Measurements from ENCODE around the gene MAP2K6.

The MAP2K6 gene

DNA sequence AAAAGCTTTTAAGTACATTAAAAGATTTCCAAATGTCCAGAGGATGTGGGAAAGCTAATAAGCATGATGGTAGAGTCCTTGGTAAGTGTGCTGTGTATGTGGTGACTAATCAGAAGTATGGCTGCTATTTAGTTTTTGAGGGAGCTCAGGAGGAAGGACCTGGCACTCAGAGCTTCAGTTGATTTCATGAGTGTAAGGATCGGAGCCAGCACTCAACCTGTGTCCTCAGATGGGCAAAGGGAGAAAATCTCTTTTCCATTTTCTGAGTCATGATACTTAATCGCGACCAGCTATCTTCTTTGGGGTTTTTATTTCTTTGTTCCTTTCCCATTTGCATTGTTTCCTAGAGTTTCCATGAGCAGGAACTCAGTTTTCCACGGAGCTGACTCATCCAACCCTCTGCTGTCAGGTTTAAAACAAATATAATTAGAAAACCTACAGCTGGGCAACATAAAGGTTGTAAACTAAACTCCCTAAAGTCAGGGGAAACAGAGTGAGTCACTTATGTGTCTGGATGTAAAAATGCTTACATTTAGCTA is 125.4 kb downstream of the MAP2K6 start:
- DNase-seq: no peak

DNA sequence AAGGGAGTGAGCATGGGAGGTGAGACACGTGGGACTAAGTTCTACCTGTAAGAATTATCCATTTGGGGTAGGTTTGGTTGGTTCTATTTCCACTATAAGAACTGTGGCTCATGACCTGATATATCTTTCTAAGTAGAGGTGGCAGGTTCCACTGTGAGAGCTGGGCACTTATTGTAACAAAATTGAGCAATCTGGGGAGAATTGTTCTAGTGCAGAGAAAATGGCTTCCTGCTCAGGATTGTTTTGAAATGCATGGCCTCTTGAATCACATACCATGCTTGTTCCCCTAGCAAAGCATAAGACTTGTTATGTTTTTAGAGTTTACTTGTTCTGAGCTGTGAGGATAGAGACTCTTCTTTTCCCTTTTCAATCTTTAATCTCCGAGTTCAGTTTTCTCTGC is 125.9 kb downstream of the MAP2K6 start:
- DNase-seq: no peak

DNA sequence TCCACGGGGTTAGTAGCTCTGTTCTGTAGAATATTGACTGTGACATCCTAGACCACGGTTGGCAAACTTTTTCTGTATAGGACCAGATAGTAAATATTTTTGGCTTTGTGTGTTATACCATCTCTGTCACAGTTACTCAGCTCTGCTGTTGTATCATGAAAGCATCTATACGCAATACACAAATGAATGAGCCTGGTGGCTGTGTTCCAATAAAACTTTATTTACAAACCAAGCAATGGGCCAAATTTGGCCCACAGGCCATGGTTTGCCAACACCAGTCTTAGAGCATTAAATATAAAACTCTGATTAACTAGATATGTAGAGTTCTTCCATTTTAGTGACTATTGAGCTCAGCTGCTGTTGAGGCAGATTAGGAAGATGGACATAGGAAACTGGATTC is 132.7 kb downstream of the MAP2K6 start:
- no peak for DNase-seq

DNA sequence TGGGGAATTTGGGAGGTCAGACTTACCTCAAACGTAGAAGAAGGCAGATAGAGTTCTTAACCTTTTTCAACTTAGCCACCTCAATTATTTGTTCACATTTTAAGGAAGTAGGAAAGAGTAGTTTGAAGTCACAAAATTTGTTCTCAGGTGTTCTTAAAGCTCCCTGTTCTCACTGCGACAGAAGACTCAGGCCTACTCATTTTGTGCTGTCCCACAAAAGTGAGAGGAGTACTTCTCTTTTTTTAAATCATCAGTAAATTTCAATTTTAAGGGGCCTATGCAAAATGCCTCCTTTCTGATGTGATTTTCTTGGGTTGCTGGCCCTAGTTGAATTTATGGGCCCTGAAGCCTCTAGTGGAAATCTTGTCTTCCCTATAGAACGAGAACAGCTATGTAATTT is 133.4 kb downstream of the MAP2K6 start:
- no peak for DNase-seq

DNA sequence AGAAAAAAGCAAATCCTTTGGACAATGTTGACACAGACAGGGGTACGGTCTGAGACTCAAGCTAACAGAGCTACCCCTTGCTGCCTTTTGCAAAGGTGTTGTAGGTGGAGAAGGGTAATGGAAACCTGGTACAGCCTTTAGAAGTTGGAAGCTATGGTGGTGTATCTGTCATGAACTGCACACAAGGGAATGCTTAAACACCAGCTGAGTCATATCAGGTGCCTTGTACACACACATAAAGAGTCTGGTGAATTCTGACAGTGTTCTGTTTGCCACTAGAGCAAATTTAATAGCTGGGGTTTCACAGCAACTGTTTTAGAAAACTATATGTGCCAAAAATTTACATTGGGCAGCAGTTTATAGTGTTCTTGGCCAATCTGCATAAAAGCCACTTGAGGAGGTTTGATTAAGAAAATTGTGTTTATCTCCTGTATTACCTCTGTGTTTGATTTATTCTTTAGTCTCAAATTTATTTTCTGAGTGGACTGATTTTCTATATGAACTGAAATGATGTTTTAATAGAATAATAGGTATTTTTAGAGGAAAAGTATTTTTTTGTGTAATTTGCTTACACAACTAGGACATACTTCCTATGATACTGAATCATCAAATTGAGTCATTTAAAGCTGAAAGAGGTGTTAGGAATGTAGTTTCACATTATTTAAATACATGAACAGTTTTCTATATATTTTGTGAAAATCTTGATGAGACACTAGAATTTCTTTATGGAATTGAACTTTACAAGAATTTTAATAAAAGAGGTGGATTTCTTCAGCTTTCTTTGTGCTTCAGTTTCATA is 136.9 kb downstream of the MAP2K6 start:
- DNase-seq: no peak

DNA sequence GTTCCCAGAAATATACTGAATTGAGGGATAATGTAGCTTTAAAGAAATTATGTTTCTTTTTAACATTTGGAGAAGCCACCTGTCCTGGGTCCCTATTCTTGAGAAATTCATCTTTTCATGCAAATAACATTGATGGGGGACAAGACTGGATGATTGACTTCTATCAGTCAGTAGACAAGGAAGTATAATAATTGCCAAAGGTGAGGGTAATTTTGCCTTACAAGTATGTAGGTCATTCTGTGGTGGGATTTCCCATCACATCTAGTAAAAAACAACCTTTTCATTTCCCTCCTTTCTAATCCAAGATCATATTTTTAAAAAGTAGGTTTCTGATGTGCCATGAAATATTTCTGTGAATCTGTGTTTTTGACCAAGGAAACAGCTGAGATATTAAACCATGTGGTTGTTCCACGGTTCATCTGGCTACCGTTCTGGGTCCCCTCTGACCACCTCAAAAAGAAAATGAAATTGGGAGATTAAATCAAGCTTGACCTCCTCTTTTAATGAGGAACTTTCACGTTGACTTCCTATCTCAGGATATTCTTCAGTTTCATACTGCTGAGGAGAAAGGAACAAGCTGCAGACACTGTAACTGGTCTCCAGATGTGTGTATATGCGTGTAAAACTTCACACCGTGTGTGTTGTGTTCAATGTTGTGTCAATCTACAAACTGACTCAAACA is 138.6 kb downstream of the MAP2K6 start:
- no peak for DNase-seq

DNA sequence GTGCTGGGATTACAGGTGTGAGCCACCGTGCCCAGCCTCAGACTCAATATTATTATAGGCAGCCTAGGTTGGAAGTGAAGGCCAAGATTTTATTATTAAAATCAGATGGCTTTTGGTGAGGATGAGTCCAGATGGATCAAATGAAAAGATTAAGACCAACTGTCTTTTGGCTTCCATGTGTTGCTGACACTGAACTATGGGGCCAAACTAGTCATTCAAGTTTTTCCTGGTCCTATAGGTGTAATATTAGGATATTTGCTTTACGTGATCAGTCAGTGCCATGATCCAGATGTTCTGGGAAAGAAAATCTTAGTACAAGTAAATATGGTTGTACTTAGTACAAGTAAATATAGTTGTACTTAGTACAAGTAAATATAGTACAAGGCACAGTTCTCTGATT is 140.6 kb downstream of the MAP2K6 start:
- DNase-seq: no peak

DNA sequence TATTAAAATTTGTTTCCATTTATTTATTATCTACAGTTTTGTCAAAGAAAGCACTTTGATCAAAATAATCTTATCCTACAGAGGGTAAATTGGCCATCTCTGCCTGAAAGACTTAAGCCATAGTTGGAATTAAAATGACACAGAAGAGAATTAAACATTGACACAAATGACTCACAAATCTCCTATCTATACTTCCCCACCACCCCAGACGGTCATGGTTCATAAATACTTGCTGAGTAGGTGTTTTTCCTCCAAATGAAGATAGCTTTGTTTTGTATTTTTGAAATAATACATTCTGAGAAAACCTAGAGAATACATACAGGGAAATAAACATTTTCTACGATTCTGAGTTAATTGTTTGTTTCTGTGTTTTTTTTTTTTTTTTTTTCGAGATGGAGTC is 142.8 kb downstream of the MAP2K6 start:
- no peak for DNase-seq

DNA sequence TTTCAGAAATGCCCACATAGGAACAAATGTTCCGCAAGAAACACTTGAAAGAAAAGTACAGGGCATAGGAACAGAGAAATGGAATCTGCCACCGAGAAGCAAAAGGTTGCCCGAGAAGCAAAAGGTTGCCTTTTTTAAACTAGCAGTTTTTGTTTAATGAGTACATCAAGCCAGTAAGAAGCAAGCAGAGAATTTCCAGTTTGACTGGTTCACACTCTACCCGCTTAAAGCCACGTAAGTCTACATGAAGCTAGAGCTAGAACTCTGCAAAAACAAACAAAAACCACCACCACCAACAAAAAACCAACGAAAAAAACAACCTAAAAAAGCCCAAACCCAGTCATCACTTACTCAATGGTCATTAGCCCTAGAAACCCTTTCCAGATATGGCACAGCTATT is 144.3 kb downstream of the MAP2K6 start:
- DNase-seq: no peak

DNA sequence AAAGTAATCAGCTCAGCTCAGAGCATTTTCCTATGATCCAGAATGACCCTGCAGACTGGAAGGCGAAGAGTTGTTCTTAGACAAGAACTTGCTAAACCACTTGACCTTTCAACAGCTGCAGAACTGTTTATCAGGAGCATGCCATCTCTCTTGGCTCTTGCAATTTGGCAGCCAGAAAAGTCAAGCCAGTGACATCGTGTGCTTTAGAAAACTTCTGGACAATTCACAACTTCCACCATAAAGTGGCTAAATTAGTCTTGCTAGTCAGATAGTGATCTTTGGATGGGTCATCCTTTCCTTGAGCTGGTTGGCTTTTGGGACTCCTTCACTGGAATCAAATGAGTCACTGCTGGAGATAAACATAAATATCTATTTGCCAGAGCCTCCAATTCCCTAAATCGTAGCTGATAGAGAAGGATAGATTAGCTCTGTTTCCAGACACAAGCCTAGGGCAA is 146.5 kb downstream of the MAP2K6 start:
- DNase-seq: no peak

DNA sequence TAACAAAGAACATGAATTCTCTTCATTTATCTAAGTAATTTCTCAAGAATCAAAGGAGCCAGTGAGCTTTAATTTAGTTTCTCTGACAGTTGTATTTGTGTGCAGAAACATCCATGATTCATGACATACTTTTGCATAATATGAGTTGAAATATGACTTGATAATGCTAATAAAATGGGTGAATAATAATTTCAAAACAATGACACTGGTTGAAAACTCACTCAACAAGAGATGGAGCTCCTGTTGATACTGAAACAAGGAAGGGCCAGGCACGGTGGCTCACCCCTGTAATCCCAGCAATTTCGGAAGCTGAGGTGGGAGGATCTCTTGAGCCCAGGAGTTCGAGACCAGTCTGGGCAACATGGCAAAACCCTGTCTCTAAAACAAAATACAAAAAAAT is 147.0 kb downstream of the MAP2K6 start:
- no peak for DNase-seq

DNA sequence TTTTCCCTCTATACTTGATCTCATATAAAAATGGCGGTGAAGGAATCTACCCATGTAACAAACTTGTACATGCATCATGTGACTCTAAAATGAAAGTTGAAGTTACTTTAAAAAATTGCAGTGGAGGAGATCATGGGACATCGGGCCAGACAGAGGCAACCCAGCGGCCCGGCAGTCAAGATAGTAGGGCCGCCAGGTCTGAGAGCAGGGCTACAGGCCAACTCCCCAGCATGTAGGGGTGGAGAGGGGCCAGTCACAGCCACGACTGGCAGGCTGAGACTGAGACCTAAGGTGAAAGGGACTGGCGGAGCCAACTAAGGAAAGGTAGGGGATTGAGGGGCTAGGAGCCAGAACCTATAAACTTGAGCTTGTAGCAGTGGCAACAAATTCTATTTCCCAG is 150.9 kb downstream of the MAP2K6 start:
- no peak for DNase-seq

DNA sequence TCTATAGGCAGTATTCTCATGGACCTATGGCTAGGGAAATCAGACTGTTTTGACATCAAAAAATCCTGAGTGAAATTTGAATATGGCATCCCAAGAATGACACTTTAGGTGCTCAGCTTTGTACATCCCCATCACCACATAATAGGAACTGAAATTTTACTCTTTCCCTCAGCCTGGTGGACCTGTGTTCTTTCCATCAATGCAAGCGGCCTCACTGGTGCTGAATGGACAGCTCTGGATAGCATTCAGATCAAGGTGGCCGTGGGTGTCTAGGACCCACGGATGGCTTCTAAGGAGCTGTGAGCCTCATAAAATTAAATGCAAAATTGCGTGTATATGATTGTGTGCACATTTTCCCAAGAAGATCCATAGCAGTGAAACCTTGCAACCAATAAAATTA is 152.6 kb downstream of the MAP2K6 start:
- no peak for DNase-seq

DNA sequence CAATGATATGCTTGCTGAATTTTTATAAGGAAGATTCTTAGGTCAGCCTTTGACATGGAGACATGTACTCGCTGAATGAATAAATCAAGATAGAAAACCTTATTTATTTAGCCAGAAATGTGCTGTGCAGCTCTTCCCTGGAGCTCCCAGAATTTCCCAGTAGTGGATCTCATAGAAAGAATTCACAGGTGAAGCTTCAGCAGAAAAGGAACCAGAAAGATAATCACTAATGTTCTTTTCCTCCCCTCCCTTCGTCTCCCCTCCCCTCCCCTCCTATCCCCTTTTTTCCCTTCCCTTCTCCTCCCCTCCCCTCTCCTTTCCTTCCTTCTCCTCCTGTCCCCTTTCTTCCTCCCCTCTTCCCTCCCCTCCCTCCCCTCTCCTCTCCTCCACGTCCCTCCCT is 158.2 kb downstream of the MAP2K6 start:
- DNase-seq: no peak

DNA sequence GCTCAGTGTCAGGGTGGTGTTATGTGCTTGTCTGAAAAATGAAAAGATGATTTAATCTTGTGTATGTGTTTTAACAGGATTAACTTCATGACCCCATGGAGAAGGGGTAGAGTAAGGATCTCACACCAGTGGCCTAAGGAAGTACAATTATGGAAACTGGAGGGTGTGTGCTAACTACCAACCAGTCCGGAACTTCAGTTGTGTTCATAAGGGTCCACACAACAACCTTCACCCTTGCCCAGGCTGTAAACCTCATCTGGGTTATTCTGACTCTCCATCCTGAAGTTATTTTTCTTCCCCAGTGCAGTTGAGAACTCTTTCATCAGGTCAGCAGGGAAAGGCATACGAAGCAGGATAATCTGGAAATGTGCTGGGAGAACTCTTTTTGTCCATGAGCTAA is 158.9 kb downstream of the MAP2K6 start:
- DNase-seq: no peak

DNA sequence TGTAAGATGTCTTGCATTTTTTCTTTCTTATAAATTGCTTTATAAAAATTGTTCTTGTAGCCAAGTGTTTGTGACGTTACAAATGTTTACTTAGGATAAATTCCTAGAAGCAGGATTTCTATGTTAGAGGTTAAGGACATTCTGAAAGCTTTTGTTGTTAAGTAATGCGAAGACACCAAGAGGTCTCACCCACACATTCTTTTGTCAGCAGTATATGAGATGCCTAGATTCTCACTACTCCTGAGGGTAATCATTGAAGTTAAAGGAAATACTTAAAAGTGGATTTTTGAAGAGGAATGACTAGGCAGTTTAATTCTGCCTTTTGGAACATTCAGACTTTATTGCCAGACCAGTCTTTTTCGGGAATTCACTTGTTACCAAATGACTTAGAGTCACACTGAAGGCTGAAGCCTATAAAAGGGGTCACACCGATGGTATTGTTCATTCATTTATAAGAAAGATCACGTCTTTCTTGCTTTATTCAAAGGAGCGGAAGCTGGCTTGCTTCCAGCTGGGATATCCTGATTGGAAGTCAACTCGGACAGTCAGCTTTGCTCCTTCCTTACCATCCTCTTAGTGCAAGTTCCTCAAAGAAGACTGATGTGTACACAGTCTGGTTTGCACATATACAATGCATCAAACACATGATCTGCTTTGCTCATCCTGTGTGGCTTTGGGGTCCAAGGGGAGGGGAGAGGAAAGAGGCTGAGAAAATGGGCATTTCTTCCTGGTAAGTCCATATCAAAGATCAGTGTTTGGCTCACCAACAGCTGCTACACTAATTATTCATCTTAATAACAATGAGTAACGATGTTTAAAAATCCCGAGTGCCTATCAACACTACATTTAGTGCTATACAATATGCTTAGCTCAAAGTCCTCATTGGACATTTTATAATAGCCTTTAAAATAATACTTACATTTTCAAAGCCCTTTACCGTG is 160.0 kb downstream of the MAP2K6 start:
- DNase-seq: no peak

DNA sequence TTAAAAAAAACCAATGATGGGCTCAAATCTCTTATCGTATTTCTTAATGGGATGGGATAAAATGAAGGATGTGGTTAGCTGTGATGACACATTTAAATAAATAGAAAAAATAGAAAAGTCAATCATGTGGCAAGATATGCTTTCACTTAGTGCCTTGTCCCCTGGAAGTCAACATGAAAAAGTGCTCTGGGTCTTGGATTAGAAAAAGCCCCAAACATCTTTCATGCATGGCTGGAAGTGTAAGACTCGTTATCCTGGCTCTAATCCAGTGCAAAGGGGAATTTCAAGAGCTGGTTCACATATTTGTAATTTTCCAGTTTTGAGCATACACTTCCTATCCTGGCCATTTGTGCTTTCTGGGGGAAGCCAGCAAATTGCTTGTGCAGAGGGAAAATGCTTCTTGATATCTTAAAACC is 160.9 kb downstream of the MAP2K6 start:
- DNase-seq: no peak

DNA sequence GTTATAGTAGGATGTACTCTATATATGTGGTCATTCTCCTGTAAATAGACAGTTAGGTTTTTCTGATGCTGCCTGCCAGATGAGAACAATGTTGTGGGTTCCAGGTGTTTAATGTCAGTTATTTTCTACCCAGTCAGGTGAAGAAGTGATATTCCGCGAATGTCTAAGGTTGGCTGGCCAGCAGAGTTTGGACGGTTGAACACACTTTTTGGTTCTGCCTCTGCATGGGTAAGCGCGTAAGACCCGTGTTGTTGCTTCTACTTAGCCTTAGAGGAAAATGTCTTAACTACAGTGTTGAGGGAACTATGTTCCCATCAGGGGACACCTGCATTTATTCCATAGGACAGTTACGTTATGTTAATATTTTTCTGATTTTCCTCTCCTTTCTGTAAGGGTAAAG is 162.6 kb downstream of the MAP2K6 start:
- DNase-seq: no peak

DNA sequence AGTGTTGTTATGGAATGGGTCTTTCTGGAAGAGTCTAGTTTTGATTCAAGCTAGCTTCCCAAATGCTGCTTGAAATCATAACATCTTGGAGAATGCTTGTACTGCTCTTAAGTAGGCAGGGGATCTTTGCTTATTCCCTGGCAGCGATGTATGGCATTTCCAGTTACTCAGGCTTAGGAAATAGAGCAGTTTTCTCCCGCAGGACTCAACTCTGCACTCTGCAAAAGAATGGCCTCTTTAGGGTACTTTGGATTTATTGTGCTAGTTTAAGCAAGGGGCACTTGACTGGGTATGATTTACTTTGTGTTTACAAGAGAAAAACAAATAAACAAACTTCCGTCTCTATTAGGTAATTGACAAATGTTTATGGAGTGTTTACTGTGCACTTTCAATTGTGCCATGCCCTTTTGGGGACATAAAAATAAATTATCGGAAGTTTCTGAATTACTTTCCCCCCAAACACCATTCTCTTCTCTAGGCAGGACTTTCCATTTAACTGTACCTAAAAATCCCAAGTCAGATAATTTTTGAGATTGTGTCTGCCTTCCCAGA is 164.0 kb downstream of the MAP2K6 start:
- DNase-seq: no peak

DNA sequence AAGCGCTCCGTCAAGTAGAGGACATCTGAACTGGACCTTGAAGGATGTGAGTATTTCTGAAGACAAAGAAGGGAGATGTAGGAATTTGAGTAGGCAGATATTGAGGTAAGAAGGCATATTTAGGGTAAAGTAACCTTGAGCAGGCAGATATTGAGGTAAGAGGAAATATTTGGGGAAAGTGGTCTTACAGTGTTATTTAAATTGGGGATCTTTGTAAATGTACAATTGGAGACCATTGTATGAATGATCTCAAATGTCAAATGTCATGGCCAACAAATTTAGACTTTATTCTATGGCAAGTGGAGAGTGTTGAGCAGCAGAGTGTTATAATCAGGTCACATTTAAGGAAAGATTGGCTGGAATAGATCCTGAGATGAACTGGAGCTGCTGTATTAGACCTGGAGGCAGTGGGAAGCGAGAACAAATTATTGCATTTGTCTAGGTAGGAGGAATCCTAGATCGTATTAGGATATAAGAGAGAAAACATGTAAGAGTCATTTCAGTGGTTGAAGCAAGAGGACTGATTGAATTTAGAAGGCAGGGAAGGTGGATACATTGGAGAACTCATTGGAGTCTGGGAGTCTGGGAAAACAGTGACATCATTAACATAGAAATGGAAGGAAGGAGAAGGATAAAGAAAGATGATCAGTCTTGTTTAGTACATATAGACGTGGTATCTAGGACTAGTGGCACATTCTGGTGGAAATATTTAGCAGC is 165.6 kb downstream of the MAP2K6 start:
- DNase-seq: no peak

DNA sequence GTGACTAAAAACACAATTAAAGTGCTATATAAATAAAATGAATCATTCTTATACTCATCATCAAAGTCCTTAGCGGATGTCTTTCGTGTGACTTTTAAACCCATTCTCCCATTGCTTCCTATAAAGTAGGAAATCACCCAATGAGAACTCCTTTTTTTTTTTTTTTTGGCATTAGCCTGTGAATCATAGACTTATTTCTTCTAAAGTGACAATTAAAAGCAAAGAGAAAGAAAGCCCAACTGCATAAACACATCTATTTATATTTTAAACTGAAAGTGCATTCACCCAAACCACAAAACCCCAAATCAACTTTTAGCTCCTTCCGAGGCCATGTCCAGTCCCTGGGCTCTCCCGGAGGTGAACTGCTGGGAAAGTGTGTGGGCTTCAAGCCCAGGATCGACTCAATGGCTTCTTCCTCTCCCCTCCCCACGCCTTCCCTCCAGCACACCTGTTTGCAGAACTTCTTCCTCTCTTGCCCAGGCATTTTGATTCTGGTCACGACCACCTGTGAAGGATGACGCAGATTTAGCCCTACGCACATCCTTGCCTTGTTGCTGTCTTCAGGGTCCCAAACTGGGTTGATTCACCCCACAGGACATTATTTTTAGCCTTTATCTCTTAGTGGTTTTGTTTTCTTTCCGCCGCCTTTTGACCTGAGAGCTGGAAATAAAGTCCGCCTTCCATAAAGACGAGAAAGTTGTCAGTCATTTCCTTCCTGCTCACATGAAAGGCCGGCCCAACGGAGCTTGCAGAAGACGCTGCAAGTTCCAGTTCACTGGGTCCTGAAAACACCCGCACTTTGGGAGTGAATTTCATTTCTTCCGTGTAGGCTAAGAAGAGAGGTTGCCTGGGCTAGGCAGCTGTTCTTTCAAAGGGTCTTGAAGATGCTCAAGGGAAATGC is 166.8 kb downstream of the MAP2K6 start:
- no peak for DNase-seq

Measured in activated CD4-positive, alpha-beta T cell treated with anti-CD3 and anti-CD28 coated beads for 4 hours (primary cell).